ENCODE results near the gene ETF1.

ETF1 gene

DNA sequence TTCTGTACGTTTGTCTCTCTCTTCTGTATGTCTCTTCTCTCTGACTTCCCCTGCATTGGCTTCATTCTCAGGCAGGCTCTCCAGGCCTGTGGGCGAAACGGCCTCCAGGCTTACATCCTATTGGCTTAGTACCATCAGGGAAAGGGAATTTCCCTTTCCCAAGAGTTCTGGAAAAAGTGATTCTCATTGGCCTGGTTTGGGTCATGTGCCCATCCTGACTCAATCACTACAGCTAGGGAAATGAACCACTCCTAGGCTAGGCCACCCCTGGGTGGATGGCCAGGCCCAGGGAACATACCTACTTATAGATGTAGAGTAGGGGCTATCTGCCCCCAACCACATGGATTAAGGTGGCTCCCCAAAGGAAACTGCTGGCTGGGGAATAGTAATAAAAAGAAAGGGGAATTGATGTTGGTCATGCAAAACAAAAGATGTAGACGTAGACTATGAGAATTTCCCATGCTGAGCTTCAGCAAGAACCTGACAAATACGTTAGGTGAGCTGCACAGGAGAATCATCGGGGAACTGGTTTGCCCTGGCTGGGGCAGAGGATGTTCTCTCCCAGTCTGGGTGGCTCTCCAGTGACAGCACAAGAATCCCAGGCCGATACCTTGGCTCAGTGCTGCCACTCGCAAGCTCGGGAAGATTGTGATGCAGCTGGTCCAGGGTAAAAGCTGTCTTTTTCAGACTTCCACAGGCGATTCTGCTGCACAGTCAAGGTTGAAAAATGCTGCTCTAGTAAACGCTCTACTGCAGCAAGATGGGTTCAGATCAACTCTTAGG, 81.5 kb downstream of the ETF1 start:
- TF ChIP-seq GATA2 (IDR thresholded peaks at IDR 0.05; ENCODE audit: low read depth, low read length) (no peak), GATA3 (IDR thresholded peaks at IDR 0.05; ENCODE audit: low read depth, low read length) (no peak)

DNA sequence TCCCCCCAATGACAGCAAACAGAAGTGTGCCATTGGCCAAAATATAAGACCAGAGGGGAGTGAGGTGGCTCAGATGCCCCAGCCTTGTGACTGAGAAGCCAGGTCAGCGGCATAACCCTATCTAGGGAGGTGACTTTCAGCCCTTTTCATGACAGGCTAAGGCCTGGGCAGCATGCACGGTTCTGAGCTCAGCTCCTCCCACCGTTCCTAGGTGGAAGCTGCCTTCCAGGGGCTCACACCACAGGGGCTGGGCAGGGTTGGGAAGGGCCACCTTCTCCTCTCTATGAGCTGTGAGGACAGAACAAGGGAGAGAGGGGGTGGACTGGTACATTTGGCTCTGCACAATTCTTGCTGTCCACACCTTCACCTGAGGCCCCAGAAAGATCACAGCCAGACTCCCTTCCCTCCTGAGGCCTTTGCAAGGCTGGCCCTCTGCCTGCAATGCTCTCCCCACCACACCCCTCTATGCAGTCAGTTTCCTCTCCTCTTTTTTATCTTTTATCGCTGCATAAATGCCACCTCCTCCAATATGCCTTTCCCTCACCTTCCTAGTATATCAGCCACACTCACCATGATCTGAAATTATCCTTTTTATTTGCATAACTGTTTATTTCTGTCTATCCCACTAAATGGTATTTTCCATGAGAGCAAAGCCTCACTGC, 82.9 kb downstream of the ETF1 start:
- TF ChIP-seq GATA3 (IDR thresholded peaks at IDR 0.05; ENCODE audit: low read depth, low read length): no peak
- TF ChIP-seq GATA2 (IDR thresholded peaks at IDR 0.05; ENCODE audit: low read depth, low read length): no peak

DNA sequence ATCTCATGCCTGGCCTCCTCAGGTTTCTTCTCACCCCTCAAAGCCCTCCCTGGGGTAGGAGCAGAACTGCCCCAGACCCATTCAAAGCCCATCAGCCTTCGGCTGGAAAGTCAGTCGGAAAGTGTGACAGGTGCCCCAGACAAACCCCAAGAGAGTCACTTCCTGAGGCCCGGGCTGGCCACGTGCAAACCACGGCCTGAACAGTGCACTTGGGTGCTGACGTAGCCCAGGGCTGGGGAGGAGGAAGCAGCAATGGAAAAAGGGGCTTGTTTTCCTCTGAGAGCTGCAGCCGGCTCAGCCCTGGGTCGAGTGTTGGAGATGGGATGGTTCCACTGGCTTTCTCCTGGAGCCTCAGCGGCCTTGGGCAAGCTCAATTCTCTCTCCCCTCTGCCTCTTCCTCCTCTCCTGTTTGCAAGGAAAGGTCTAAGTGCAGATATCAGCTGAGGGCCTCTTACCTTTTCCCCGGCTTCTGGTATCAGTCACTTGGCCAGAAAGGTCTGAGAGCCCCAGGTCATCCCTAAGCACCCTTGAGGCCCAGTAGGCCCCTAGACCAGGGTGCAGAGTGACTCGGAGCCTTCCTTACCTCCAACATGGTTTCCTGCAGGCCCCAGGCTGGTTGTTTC, 83.6 kb downstream of the ETF1 start:
- TF ChIP-seq GATA2 (IDR thresholded peaks at IDR 0.05; ENCODE audit: low read depth, low read length): no peak
- no peak for TF ChIP-seq GATA3 (IDR thresholded peaks at IDR 0.05; ENCODE audit: low read depth, low read length)

DNA sequence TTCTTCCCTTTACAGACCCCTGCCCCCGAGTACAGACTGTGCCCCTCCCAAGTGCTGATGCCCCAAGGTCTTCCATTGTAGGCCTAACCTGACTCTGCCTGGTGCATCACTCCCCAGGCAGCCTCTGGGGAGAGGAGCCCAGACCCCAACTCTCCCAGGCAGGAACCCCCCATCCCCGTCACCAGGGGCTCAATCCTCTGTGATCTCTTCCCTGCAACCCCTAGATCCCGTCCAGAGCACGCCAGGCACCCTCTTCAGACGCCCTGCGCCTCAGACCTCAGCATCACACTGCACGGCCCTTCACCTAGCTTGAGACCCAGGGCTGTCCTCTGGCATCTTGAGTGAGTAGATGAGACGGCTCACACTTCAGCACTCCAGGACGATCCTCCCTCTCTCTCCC, 84.2 kb downstream of the ETF1 start:
- TF ChIP-seq GATA3 (IDR thresholded peaks at IDR 0.05; ENCODE audit: low read depth, low read length): no peak
- no peak for TF ChIP-seq GATA2 (IDR thresholded peaks at IDR 0.05; ENCODE audit: low read depth, low read length)

DNA sequence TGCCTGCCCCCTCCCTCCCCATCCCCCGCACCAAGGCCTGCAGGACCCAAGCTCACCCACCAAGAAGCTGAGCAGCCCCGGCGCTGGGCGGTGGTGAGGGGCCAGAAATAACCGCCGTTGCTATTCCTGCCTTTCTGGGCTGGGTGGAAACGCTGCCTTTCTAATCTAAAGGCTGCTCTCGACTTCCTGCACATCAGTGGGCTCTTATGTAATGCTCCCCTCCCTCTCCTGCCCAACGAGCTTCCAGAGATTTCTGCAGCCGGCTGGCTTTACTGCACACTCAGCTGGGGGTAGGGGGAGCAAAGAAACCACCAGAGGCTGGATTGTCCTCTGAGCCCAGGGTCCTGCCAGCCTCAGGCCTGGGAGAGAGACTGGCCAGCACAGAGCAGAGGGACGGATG, 84.7 kb downstream of the ETF1 start:
- TF ChIP-seq GATA3 (IDR thresholded peaks at IDR 0.05; ENCODE audit: low read depth, low read length) (no peak), GATA2 (IDR thresholded peaks at IDR 0.05; ENCODE audit: low read depth, low read length) (no peak)

DNA sequence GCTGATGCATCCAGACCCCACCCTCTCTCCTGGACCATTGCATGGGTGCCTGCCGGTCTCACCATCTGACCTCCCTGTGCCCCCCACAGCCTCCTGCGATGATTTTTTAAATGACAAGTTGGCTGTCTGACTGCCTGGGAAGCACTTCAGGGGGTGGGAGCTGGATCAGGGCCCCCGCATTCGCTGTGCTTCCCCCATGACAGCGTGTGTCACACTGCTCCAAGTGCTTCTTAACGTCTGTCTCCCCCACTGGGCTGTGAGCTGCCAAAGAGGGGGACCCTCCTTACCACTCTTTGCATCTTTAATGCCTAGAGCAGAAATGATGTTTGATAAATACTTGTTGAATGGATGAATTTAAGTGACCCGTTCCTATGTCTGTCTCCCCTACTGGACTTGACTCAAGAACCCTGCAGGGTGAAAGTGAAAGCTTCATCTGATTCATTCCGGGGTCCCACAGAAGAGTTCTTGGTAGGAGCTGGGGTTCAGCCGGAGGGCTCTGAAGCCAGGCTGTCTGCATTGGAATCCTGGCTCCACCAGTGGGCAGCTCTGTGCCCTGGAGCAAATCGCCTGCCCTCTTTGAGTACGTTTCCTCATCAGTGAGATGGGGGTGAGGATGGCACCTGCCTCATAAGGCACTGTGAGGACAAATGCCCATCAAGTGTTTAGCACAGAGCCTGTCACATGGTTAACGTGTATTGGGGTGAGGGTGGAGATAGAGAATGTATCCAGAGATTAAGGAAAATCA, 85.3 kb downstream of the ETF1 start:
- no peak for TF ChIP-seq GATA2 (IDR thresholded peaks at IDR 0.05; ENCODE audit: low read depth, low read length)

Measured in SH-SY5Y (cell line).